GM10266 (cell line): ENCODE data around the gene AGBL5.

Experiments
- DNase-seq: peaks from one replicate; pipeline ENCODE4 v3.0.0; 2012; ENCODE audit errors: extremely low spot score
- CTCF ChIP-seq: IDR thresholded peaks from 2 replicates; pipeline ENCODE4 v1.5.1; 2012; ENCODE audit warnings: mild to moderate bottlenecking, low read depth; ENCODE audit not compliant: control insufficient read depth, insufficient read depth; ENCODE audit errors: missing control alignments

Gene AGBL5

DNA sequence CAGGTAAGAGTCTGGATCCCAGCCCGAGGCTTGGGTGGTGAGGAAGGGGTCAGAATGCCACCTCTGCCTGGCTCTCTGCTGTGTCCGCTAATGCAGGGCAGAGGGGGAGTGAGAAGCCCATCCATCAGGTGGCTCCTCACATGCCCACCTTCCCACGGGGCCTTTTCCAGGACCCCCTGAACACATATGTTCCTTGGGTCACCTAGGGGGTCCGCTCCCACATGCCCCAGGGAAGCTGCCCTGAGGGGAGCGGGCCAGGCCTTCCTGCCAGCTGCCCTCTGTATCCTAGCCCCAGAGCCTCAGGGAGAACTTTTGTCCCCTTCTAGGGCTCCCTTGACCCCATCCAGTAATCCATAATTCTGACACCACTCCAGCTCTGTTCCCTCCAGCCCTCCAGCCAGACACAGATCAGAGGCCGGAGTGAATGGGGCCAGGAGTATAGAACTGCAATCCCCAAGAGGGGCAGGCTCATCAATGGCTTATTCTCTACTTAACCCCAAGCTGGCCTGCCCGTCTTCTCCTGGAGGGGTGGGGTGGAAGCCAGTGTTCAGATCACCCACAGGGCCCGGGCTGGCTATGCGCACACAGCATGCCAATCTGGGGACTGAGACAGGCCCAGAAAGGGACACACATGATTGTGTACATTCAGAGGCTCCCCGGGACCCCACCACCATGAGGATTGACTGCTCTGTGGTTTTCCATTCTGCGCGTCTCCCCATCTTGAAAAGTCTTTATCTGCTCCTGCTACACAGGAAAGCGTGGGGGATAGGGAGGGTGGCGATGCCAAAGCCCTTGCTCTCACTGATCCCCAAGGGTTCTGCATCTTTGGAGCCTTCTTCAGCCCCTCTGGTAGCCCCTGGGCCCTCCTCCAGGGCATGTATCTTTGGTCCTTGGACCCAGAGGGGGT is 28.0 kb downstream of the AGBL5 start:
- no peak for DNase-seq
- TF ChIP-seq CTCF = no peak

- no peak for DNase-seq
- no peak for TF ChIP-seq CTCF
Observed at GRCh38 chr2:27080140-27080469, 28.6 kb downstream of the AGBL5 start.

DNA sequence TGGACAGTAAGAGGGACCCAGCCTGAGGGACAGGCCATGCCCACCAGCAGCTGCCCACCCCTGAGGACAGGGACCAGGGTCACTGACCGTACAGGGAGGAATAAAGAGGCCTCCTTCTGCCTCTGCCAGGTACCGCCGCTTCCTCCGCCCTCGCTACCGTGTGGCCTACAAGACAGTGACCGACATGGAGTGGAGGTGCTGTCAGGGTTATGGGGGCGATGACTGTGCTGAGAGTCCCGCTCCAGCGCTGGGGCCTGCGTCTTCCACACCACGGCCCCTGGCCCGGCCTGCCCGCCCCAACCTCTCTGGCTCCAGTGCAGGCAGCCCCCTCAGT is 29.1 kb downstream of the AGBL5 start:
- no peak for TF ChIP-seq CTCF
- DNase-seq = no peak

DNA sequence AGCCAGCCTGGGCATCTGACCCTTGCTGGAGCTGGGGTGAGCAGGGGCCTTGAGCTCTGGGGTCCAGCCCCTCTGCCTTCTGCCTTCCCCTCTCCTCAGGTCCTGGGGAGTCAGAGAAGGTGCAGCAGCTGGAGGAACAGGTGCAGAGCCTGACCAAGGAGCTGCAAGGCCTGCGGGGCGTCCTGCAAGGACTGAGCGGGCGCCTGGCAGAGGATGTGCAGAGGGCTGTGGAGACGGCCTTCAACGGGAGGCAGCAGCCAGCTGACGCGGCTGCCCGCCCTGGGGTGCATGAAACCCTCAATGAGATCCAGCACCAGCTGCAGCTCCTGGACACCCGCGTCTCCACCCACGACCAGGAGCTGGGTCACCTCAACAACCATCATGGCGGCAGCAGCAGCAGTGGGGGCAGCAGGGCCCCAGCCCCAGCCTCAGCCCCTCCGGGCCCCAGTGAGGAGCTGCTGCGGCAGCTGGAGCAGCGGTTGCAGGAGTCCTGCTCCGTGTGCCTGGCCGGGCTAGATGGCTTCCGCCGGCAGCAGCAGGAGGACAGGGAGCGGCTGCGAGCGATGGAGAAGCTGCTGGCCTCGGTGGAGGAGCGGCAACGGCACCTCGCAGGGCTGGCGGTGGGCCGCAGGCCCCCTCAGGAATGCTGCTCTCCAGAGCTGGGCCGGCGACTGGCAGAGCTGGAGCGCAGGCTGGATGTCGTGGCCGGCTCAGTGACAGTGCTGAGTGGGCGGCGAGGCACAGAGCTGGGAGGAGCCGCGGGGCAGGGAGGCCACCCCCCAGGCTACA is 30.7 kb downstream of the AGBL5 start:
- TF ChIP-seq CTCF = no peak
- DNase-seq = no peak

DNA sequence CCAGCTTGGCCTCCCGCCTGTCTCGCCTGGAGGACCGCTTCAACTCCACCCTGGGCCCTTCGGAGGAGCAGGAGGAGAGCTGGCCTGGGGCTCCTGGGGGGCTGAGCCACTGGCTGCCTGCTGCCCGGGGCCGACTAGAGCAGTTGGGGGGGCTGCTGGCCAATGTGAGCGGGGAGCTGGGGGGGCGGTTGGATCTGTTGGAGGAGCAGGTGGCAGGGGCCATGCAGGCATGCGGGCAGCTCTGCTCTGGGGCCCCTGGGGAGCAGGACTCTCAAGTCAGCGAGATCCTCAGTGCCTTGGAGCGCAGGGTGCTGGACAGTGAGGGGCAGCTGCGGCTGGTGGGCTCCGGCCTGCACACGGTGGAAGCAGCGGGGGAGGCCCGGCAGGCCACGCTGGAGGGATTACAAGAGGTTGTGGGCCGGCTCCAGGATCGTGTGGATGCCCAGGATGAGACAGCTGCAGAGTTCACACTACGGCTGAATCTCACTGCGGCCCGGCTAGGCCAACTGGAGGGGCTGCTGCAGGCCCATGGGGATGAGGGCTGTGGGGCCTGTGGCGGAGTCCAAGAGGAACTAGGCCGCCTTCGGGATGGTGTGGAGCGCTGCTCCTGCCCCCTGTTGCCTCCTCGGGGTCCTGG is 31.4 kb downstream of the AGBL5 start:
- DNase-seq = no peak
- no peak for TF ChIP-seq CTCF

DNA sequence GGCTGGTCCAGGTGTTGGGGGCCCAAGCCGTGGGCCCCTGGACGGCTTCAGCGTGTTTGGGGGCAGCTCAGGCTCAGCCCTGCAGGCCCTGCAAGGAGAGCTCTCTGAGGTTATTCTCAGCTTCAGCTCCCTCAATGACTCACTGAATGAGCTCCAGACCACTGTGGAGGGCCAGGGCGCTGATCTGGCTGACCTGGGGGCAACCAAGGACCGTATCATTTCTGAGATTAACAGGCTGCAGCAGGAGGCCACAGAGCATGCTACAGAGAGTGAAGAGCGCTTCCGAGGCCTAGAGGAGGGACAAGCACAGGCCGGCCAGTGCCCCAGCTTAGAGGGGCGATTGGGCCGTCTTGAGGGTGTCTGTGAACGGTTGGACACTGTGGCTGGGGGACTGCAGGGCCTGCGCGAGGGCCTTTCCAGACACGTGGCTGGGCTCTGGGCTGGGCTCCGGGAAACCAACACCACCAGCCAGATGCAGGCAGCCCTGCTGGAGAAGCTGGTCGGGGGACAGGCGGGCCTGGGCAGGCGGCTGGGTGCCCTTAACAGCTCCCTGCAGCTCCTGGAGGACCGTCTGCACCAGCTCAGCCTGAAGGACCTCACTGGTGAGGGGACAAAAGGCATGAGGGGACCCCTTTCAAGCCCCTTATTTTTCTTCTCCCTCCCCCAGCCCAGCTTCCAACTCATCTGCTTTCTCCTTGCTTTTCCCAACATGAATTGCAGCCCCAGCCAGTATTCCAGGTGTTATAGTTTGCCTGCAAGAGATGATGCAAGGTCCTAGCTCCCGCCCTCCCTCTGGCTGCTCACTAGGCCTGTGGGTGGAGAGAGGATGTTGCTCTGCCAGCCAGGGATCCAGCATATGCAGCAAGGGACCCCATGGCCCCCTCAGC is 32.2 kb downstream of the AGBL5 start:
- no peak for DNase-seq
- no peak for TF ChIP-seq CTCF
